ENCODE results near the gene PRR14.

DNA sequence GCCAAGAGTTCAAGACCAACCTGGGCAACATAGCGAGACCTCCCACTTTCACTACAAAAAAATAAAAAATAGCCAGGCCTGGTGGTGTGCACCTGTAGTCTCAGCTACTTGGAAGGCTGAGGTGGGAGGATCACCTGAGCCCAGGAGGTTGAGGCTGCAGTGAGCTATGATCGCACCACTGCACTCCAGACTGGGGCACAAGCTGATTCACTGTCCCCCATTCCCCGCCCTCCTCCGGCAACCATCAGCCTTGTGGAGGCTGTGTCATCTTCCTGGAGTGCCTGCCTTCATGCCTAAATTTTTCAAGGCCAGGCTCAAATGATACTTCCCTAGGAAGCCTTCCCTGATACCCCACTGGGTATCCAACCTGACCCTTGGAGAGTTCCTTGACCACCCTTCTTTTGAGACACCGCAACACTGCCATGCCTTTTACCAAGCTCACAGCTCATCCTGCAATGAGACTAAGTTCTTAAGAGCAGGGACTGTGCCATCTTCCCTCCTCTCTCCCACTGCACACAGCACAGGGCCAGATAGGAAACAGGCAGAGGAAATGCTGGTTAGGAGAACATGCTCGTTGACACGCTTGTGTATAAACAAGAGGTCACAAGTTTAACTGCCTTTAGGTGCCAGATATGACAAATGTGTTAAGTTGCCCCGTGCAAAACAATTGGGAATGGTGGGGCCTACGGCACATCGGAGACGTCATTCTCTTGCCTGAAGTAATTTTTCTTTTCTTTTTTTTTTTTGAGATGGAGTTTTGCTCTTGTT lies 44.4 kb downstream of the PRR14 start:
- TF ChIP-seq, protein P1, sequence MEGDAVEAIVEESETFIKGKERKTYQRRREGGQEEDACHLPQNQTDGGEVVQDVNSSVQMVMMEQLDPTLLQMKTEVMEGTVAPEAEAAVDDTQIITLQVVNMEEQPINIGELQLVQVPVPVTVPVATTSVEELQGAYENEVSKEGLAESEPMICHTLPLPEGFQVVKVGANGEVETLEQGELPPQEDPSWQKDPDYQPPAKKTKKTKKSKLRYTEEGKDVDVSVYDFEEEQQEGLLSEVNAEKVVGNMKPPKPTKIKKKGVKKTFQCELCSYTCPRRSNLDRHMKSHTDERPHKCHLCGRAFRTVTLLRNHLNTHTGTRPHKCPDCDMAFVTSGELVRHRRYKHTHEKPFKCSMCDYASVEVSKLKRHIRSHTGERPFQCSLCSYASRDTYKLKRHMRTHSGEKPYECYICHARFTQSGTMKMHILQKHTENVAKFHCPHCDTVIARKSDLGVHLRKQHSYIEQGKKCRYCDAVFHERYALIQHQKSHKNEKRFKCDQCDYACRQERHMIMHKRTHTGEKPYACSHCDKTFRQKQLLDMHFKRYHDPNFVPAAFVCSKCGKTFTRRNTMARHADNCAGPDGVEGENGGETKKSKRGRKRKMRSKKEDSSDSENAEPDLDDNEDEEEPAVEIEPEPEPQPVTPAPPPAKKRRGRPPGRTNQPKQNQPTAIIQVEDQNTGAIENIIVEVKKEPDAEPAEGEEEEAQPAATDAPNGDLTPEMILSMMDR (conservative IDR thresholded peaks at IDR 0.05 in 1 of 2, IDR thresholded peaks at IDR 0.05 in 1 of 2; ENCODE audit: extremely low read depth in 1 of 2, insufficient read depth in 1 of 2, low read depth in 1 of 2, low read length in 2 of 2), result no peak
- no peak for TF ChIP-seq EZH2 (IDR thresholded peaks at IDR 0.05; ENCODE audit: borderline replicate concordance, low read length)
